Stimulated activated CD8-positive, alpha-beta memory T cell treated with anti-CD3 and anti-CD28 coated beads, Interleukin-7, amount 100 ng/mL, for 48 hours (primary cell): ENCODE data around the gene ZBTB43.
"Not testable (repeated sequence)": the region's sequence is repeated elsewhere in the genome, so short reads cannot be mapped to it uniquely, and the experiment has no call there.

ENCODE experiments used
- DNase-seq, 2 donors: peaks; one replicate each; pipeline ENCODE4 v3.0.0-alpha.2; 2020; ENCODE audit warnings: low read depth in 1 of 2; ENCODE audit errors: extremely low read depth in 1 of 2

The ZBTB43 gene, protein sequence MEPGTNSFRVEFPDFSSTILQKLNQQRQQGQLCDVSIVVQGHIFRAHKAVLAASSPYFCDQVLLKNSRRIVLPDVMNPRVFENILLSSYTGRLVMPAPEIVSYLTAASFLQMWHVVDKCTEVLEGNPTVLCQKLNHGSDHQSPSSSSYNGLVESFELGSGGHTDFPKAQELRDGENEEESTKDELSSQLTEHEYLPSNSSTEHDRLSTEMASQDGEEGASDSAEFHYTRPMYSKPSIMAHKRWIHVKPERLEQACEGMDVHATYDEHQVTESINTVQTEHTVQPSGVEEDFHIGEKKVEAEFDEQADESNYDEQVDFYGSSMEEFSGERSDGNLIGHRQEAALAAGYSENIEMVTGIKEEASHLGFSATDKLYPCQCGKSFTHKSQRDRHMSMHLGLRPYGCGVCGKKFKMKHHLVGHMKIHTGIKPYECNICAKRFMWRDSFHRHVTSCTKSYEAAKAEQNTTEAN

DNA sequence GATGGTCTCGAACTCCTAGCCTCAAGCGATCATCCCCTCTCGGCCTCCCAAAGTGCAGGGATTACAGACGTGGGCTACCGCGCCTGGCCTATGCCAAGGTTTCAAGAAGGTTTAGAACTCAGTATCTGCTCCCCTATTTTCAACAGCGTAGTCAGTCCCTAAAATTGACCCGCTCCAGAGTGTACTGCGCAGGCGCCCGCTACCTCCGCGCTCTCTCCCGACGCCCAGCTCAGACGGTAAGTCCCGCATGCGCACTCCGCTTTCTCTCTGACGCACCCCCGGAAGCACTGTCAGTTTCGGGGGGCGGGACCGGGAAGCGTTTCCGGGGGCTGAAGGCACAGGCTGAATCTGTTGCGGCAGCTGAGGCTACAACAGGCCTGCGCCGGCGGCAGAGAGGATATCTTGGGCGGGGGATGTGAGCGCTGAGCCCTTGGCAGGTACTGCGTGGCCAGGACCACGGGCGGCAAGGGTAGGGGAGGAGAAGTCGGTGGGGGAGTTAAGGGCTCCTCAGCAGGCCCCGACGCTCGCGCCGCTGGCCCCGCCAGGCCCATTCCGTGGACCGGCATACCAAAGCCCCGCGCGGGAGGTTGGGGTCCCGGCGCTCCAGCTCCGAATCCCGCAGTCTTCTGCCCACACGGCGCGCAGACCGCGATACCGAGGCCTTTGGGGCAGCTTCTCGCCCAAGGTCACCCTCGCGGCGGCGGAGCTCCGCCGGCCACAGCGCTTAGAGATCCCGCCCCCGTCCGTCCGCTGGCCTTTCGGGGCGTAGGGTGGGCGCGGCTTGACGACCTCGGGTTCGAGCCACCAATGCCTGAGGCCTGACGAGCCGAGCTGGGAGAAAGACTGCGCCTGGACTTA lies at the start of gene ZBTB43:
TSS of gene ZBTB43 (plus strand) at position 345 of the 858 bp plus-strand sequence. CDS start 27,470 bp downstream, outside the sequence.
- peak; percentile 95 to 96 for DNase-seq

DNA sequence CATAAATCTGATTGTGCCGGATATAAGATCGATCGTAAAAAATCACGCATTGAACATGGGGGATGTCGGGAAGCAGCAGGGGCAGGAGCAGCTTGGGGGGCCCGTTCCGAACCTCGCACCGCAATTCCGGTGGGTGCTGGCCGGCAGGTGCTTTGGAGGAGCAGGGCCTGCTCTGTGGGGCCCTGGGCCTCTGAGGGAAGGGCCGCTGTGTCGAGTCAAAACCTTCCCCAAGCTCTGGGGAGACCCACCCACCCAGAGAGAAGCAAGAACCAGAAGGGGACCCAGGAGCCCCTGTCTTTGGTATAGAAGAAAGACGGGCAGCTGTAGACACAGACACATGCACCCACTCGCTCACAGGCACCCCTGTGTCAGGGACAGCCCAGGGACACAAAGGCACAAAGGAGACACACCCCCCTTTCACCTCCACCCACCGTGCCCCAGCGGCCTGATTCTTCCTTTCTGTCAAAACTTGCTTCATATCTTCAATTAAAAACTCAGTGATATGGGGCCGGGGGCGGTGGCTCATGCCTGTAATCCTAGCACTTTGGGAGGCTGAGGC lies 49.4 kb upstream of the ZBTB43 start:
- DNase-seq = no peak

GRCh38 chr9:126756238-126756637 lies 48.6 kb upstream of the ZBTB43 start:
- DNase-seq = no peak

- no peak for DNase-seq
Observed at GRCh38 chr9:126756876-126757415, 47.9 kb upstream of the ZBTB43 start.

DNA sequence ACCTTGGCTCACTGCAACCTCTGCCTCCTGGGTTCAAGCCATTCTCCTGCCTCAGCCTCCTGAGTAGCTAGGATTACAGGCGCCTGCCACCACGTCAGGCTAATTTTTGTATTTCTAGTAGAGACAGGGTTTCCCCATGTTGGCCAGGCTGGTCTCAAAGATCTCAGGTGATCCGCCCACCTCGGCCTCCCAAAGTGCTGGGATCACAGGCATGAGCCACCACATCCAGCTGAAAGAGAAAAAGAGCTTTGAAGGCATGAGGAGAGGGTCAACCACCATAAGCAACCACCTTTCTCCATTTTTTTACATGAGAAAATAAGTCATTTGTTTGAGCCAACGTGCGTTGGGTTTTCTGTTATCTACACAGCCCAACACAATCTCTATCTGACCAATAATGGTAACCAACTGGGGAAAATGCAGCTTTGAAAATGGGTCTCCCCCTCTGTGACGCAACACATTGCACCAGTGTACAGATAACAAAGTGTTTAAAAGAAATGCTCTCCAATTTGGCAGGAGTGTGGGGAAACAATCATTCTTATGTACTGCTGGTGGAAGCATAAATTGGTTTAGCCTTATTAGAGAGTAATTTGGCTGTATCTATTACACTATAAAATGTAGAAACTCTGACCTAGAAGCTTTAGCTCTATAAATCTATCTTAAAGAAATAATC lies 45.8 kb upstream of the ZBTB43 start:
- DNase-seq = no peak

DNA sequence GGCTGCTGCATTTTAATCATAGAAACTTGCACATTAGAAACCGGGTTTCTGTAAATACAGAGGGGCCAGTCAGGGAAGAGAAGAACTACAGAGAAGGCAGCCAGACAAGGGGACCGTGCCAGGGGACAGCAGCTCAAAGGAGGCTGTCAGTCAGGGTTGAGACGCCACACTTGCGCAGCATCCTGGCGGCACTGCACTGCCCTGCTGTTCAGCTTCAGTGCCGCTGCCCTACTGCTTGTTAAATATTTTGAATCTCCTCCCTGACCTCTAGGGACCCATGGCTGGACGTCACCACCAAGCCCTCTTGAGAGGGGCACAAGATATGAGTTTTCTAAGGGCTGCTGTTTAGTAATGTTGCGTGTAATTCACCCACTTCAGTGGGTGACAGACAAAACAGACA lies 43.6 kb upstream of the ZBTB43 start:
- no peak for DNase-seq

GRCh38 chr9:126763130-126763764 lies 41.6 kb upstream of the ZBTB43 start:
- DNase-seq = no peak

DNA sequence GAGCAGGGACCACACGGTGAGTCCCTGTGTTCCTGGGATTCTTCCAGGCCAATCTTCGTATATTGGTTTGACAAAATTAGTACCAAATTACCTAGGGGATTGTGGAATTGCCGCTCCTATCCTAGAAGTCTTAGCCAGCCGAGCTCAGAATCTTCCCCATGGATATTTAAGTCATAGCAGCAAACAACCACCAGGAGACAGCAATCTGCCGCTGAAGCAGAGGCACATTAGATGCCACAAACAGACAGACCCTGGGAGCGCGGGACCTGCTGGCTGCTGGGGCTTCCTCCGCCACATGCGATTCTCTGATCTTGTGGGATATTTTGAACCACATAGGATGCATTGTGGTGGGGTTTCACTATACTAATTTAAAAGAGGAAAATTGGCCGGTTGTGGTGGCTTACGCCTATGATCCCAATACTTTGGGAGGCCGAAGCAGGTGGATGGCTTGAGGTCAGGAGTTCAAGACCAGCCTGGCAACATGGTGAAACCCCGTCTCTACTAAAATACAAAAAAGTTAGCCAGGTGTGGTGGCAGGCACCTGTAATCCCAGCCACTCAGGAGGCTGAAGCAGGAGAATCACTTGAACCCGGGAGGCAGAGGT lies 31.7 kb upstream of the ZBTB43 start:
- no peak for DNase-seq

DNA sequence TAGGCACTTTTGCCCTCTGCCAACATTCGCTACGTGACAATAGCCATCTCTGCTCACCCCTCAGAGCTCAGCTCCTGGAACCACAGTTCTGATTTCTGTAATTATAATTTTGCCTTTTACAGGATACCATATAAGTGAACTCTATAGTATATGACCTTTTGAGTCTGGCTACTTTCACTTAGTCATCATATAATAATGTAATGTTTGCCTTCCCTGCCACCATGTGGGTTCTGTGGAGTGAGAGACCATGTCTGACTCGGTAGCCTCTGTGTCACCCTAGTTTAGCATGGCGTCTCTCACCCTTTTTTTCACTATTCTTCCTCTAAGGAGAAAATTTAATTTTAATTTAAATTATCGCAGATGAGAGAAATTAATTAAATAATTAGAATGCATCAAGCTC lies 28.9 kb upstream of the ZBTB43 start:
- DNase-seq = no peak

DNA sequence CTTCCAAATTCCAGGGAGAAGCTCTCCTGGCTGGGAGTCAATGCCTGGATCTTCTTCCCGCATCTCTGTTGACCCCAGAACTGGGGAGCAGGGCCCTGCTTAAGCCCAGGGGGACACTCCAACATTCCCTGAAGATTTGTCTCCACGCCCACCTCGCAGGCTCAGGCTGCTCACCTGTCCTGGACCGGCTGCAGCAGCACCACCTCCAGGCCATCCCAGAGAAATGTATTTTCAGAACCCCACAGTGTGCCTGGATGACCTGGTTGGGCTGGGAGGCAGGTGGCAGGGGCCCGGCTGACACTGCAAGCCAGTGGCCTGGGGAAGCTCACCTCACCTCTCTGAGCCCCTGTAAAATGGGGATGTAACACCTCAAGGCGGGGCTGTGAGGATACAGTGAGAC lies 27.1 kb upstream of the ZBTB43 start:
- DNase-seq = no peak

DNA sequence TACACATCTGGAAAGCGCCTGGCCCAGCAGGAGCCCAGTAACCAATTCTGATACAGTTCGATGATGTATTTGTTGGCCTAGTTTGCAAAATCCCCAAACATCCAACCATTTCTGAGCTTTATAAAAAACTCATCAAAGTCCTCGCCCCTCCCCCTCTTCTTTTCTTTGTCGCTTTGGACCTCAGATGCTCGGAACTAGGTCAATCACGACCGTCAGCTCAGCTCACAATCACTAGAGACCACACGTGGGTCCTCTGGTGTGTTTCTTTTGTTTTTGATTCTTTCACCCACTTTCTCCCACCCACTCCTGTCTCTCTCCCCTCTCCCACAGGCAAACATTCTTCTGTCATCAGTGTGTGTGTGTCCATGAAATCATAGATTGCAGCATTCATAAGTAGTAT lies 26.7 kb upstream of the ZBTB43 start:
- no peak for DNase-seq

- not testable (repeated sequence) for DNase-seq
Observed at GRCh38 chr9:126778696-126779095, 26.1 kb upstream of the ZBTB43 start.

DNA sequence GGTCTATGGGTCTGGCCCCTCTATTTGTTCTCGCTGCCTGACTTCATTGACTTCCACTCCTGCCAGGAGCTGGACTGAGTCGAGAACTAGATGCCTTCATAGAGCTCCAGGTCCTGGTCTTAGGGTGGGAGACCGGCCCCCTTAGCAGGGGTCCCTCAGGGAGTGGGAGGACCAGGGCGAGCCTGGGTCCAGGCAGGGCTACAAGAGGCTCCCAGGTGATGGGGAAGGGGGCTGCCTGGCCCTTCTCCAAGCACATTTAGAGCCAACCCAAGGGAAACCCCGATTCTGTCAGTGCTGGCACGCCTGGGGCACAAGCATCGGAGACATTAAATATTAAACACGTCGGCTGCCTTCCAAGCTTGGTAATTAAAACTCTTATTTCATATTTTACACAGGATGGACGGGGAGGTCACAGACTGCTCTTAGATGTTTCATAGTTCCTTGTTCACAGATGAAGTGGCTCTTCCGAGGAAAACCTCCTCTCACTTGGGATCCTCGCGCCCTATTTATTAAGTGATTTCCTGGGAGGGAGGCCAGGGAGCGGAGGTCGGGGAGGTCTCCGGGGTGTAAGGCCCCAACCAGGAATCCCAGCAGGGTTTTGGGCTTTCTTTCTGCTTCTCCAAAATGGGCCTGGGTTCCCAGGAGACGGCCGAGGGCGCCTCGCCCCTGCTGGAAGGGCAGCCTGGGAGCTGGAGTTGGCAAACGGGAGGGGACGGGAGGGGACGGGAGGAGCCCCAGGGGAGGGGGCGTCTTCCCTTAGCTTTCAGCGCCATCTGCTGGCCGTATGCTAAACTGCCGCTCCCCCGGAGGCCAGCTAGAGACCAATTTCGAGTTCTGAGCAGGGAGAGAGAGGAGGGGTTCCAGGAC lies 23.4 kb upstream of the ZBTB43 start:
- DNase-seq = peak; percentile 45 to 55

- no peak for DNase-seq
Observed at GRCh38 chr9:126782053-126782388, 22.8 kb upstream of the ZBTB43 start.

DNA sequence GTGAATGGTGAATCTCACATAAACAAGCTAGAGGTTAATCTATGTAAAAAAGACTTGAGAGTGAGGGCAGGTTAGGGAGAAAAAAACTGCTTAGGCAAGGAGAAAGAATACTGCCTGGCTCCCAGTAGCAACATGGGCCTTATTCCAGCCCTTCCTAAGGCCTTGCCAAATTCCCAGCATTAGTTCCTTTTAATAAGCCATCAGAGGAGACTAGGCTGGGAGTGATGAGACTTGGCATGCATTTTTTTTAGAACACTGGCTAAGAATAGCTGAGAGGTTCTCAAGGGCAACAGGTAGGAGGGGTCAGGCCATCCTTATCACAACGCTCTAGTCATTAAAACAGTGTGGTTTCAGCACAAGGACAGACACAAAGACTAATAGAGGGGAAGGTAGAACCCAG lies 20.9 kb upstream of the ZBTB43 start:
- DNase-seq = no peak

GRCh38 chr9:126784401-126784800 lies 20.4 kb upstream of the ZBTB43 start:
- no peak for DNase-seq

DNA sequence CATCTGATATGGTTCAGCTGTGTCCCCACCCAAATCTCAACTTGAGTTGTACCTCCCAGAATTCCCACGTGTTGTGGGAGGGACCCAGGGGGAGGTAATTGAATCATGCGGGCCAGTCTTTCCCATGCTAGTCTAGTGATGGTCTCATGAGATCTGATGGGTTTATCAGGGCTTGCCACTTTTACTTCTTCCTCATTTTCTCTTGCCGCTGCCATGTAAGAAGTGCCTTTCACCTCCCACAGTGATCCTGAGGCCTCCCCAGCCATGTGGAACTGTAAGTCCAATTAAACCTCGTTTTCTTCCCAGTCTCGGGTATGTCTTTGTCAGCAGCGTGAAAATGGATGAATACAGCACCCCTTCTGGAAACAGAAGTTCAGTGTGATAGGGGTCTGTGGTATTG lies 20.0 kb upstream of the ZBTB43 start:
- DNase-seq = not testable (repeated sequence)

GRCh38 chr9:126788046-126788445 lies 16.8 kb upstream of the ZBTB43 start:
- no peak for DNase-seq
